HepG2 (cell line): ENCODE data around the gene DUS1L. TPM values are rescaled to one million over a fixed set of nuclear protein-coding genes. Genes with fewer than 3 reads are reported as not detected.
A peak's percentile ranks its signal among the peaks of the same experiment; 100 is the strongest.

Experiments
- ELF4 ChIP-seq: sonication (generic); formaldehyde crosslinking; IDR thresholded peaks from 2 replicates; pipeline ENCODE4 v1.5.0; 2020; ENCODE audit warnings: missing genetic modification reagents, mild to moderate bottlenecking, moderate library complexity, borderline replicate concordance
- GFI1 ChIP-seq: sonication (generic); formaldehyde crosslinking; IDR thresholded peaks from 2 replicates; pipeline ENCODE4 v1.5.0; 2020; ENCODE audit warnings: missing genetic modification reagents, mild to moderate bottlenecking, borderline replicate concordance
- GTF3A ChIP-seq: sonication (generic); formaldehyde crosslinking; conservative IDR thresholded peaks from 2 replicates; pipeline ENCODE4 v1.4.0; 2020; ENCODE audit warnings: mild to moderate bottlenecking, missing genetic modification reagents
- JUNB ChIP-seq: sonication (generic); formaldehyde crosslinking; IDR thresholded peaks from 2 replicates; pipeline ENCODE4 v1.8.0; 2022; ENCODE audit warnings: missing genetic modification reagents, mild to moderate bottlenecking, borderline replicate concordance
- MAFG ChIP-seq: sonication (generic); formaldehyde crosslinking; IDR thresholded peaks from 2 replicates; pipeline ENCODE4 v1.5.1; 2020; ENCODE audit warnings: mild to moderate bottlenecking, missing genetic modification reagents
- MED8 ChIP-seq: sonication (generic); formaldehyde crosslinking; IDR thresholded peaks from 2 replicates; pipeline ENCODE4 v1.8.1; 2023; ENCODE audit warnings: mild to moderate bottlenecking, missing genetic modification reagents; ENCODE audit not compliant: insufficient replicate concordance
- NR1H2 ChIP-seq: sonication (generic); formaldehyde crosslinking; IDR thresholded peaks from 2 replicates; pipeline ENCODE4 v1.8.1; 2022; ENCODE audit warnings: low read depth, missing genetic modification reagents, borderline replicate concordance
- SIN3A ChIP-seq: IDR thresholded peaks from 2 replicates; pipeline ENCODE4 v1.6.1; 2011; ENCODE audit warnings: low read depth, mild to moderate bottlenecking, control low read depth, low read length, borderline replicate concordance
- ZFP37 ChIP-seq: sonication (generic); formaldehyde crosslinking; IDR thresholded peaks from 2 replicates; pipeline ENCODE4 v1.4.0; 2020; ENCODE audit warnings: missing genetic modification reagents, borderline replicate concordance
- ZNF550 ChIP-seq: sonication (generic); formaldehyde crosslinking; IDR thresholded peaks from 2 replicates; pipeline ENCODE4 v1.4.0; 2020; ENCODE audit warnings: mild to moderate bottlenecking, missing genetic modification reagents, borderline replicate concordance
- ZNF570 ChIP-seq: sonication (generic); formaldehyde crosslinking; IDR thresholded peaks from 2 replicates; pipeline ENCODE4 v1.4.0; 2020; ENCODE audit warnings: mild to moderate bottlenecking, missing genetic modification reagents, borderline replicate concordance
- ZNF777 ChIP-seq: sonication (generic); formaldehyde crosslinking; IDR thresholded peaks from 2 replicates; pipeline ENCODE4 v1.4.0; 2020; ENCODE audit warnings: missing genetic modification reagents
- ZNF839 ChIP-seq: sonication (generic); formaldehyde crosslinking; IDR thresholded peaks from 2 replicates; pipeline ENCODE4 v1.4.0; 2020; ENCODE audit warnings: missing genetic modification reagents, mild to moderate bottlenecking, borderline replicate concordance
- ZNF891 ChIP-seq: sonication (generic); formaldehyde crosslinking; IDR thresholded peaks from 2 replicates; pipeline ENCODE4 v1.5.0; 2020; ENCODE audit warnings: mild to moderate bottlenecking, missing genetic modification reagents
- polyA plus RNA-seq, 8 experiments: library from polyadenylated mRNA; depleted of rRNA in 3 of 8; stranded (reverse) in 7 of 8; unstranded in 1 of 8; fragments of >200 nt; fragmentation: Illumina TruSeq in 4 of 8; extraction: Trizol in 4 of 8; gene quantifications; 2 replicates each; pipeline versions ENCODE4 v1.2.1 to v1.2.3, GENCODE V29; 2011 to 2016; ENCODE audit warnings: low read depth in 4 of 8, missing spikeins in 1 of 8, mixed read lengths in 1 of 8; ENCODE audit not compliant: insufficient read depth in 1 of 8
- total RNA-seq, 5 experiments: library from RNA; depleted of rRNA; stranded (reverse); fragments of >200 nt; fragmentation: Illumina TruSeq; extraction: Trizol; gene quantifications; 2 replicates each; pipeline ENCODE4 v1.2.3, GENCODE V29; 2016; ENCODE audit warnings: low read depth in 1 of 5
- TF ChIP-seq, protein P1 (sequence below): fragments of 450-650 bp; IDR thresholded peaks from 2 replicates; pipeline ENCODE4 v1.6.1; 2017; ENCODE audit warnings: mild to moderate bottlenecking
- TF ChIP-seq, protein P2 (sequence below): sonication (generic); formaldehyde crosslinking; IDR thresholded peaks from 2 replicates; pipeline ENCODE4 v1.8.0; 2022; ENCODE audit warnings: missing genetic modification reagents, mild to moderate bottlenecking, moderate library complexity, borderline replicate concordance
- TF ChIP-seq, protein P3 (sequence below): IDR thresholded peaks from 2 replicates; pipeline ENCODE4 v1.6.1; 2016; ENCODE audit warnings: low read depth, missing genetic modification reagents, missing compliant biosample characterization
- TF ChIP-seq, protein P4 (sequence below): sonication (generic); formaldehyde crosslinking; IDR thresholded peaks from 2 replicates; pipeline ENCODE4 v1.8.1; 2023; ENCODE audit warnings: missing genetic modification reagents, mild to moderate bottlenecking, borderline replicate concordance

The DUS1L gene
- total and polyA plus RNA-seq, 2 of the 13 experiments (the other 11 are each of a cell fraction or from before 2014, with no cell fraction given), result 81.0 to 109 TPM

DNA sequence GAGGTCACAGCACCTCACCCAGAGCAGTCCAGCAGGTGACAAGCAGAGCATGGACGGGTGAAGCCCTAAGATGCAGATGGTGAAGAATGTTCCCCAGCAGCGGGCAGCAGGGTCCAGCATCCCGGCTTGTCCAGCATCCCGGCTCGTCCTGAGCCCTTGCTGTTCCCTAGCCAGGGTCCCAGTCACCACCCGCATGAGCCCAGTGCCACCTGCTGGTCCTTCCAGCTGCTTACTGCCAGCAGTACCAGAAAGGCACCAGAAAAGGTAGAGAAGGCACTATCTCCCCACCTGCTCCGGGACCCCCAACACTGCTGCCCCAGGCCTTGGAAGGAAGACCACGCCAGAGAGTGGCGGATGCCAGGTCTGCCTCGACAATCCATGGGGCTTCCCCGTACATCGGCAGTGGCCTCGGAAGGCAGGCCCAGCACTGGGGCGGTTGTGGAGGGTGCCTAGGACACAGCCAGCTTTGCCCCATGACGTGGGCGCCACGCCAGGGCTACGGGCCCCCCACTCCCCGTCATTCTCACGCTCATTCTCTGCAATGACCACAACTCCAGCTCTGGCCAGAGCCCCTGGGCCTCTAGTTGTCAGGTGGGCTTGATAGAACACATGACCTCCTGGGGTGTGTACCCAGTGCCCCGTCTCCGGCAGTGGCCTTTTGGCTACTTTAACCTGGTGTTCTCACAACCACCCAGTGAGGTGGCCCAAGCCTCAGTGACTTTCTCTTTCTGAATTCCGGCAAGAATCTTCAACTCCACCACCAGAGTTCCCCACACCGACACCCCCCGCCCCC lies 44.3 kb downstream of the DUS1L start (continued):
- TF ChIP-seq, protein P1, sequence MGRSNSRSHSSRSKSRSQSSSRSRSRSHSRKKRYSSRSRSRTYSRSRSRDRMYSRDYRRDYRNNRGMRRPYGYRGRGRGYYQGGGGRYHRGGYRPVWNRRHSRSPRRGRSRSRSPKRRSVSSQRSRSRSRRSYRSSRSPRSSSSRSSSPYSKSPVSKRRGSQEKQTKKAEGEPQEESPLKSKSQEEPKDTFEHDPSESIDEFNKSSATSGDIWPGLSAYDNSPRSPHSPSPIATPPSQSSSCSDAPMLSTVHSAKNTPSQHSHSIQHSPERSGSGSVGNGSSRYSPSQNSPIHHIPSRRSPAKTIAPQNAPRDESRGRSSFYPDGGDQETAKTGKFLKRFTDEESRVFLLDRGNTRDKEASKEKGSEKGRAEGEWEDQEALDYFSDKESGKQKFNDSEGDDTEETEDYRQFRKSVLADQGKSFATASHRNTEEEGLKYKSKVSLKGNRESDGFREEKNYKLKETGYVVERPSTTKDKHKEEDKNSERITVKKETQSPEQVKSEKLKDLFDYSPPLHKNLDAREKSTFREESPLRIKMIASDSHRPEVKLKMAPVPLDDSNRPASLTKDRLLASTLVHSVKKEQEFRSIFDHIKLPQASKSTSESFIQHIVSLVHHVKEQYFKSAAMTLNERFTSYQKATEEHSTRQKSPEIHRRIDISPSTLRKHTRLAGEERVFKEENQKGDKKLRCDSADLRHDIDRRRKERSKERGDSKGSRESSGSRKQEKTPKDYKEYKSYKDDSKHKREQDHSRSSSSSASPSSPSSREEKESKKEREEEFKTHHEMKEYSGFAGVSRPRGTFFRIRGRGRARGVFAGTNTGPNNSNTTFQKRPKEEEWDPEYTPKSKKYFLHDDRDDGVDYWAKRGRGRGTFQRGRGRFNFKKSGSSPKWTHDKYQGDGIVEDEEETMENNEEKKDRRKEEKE, result no peak
- TF ChIP-seq GFI1 (CRISPR knock-in tag), result peak; percentile 22; the same call in 1 of the 2 replicates
- TF ChIP-seq ZNF570 (CRISPR knock-in tag), result no peak
- 0 out of 2 replicates have a peak, but pooled peaks have one; percentile 44 for TF ChIP-seq GTF3A (CRISPR knock-in tag)
- TF ChIP-seq ZNF550 (CRISPR knock-in tag), result no peak
- TF ChIP-seq, protein P2, sequence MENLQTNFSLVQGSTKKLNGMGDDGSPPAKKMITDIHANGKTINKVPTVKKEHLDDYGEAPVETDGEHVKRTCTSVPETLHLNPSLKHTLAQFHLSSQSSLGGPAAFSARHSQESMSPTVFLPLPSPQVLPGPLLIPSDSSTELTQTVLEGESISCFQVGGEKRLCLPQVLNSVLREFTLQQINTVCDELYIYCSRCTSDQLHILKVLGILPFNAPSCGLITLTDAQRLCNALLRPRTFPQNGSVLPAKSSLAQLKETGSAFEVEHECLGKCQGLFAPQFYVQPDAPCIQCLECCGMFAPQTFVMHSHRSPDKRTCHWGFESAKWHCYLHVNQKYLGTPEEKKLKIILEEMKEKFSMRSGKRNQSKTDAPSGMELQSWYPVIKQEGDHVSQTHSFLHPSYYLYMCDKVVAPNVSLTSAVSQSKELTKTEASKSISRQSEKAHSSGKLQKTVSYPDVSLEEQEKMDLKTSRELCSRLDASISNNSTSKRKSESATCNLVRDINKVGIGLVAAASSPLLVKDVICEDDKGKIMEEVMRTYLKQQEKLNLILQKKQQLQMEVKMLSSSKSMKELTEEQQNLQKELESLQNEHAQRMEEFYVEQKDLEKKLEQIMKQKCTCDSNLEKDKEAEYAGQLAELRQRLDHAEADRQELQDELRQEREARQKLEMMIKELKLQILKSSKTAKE (CRISPR knock-in tag), result no peak
- TF ChIP-seq ZNF891 (CRISPR knock-in tag), result 0 out of 2 replicates have a peak, but pooled peaks have one; percentile 46
- TF ChIP-seq ZNF839 (CRISPR knock-in tag), result no peak
- TF ChIP-seq, protein P3, sequence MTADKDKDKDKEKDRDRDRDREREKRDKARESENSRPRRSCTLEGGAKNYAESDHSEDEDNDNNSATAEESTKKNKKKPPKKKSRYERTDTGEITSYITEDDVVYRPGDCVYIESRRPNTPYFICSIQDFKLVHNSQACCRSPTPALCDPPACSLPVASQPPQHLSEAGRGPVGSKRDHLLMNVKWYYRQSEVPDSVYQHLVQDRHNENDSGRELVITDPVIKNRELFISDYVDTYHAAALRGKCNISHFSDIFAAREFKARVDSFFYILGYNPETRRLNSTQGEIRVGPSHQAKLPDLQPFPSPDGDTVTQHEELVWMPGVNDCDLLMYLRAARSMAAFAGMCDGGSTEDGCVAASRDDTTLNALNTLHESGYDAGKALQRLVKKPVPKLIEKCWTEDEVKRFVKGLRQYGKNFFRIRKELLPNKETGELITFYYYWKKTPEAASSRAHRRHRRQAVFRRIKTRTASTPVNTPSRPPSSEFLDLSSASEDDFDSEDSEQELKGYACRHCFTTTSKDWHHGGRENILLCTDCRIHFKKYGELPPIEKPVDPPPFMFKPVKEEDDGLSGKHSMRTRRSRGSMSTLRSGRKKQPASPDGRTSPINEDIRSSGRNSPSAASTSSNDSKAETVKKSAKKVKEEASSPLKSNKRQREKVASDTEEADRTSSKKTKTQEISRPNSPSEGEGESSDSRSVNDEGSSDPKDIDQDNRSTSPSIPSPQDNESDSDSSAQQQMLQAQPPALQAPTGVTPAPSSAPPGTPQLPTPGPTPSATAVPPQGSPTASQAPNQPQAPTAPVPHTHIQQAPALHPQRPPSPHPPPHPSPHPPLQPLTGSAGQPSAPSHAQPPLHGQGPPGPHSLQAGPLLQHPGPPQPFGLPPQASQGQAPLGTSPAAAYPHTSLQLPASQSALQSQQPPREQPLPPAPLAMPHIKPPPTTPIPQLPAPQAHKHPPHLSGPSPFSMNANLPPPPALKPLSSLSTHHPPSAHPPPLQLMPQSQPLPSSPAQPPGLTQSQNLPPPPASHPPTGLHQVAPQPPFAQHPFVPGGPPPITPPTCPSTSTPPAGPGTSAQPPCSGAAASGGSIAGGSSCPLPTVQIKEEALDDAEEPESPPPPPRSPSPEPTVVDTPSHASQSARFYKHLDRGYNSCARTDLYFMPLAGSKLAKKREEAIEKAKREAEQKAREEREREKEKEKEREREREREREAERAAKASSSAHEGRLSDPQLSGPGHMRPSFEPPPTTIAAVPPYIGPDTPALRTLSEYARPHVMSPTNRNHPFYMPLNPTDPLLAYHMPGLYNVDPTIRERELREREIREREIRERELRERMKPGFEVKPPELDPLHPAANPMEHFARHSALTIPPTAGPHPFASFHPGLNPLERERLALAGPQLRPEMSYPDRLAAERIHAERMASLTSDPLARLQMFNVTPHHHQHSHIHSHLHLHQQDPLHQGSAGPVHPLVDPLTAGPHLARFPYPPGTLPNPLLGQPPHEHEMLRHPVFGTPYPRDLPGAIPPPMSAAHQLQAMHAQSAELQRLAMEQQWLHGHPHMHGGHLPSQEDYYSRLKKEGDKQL, result no peak
- no peak for TF ChIP-seq JUNB (CRISPR knock-in tag)
- no peak for TF ChIP-seq NR1H2 (CRISPR knock-in tag)
- TF ChIP-seq MED8 (CRISPR knock-in tag), result no peak
- peak; percentile 80 for TF ChIP-seq ZNF777
- TF ChIP-seq MAFG, result no peak
- peak; percentile 72; the same call in 1 of the 2 replicates for TF ChIP-seq ZFP37
- no peak for TF ChIP-seq ELF4
- TF ChIP-seq, protein P4, sequence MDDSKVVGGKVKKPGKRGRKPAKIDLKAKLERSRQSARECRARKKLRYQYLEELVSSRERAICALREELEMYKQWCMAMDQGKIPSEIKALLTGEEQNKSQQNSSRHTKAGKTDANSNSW (CRISPR knock-in tag), result no peak
- TF ChIP-seq SIN3A, result peak; percentile 77; the same call in 1 of the 2 replicates
